ENCODE results near the gene FAT3. TPM values are rescaled to one million over a fixed set of nuclear protein-coding genes. Genes with fewer than 3 reads are reported as not detected.
A peak's percentile ranks its signal among the peaks of the same experiment; 100 is the strongest.

Gene FAT3
- total RNA-seq, 1 experiment from 2014 or later: 9.1 TPM

GRCh38 chr11:92216789-92217188 lies 7.8 kb upstream of the FAT3 start:
- intact Hi-C loops (cut with micrococcal nuclease; ENCODE audit: unreplicated experiment): no loop called here
- Histone ChIP-seq H3K27ac (ENCODE audit: low read depth, low read length, poor library complexity, severe bottlenecking) (no peak overlapping the region), H3K9me3 (ENCODE audit: low read depth, low read length, poor library complexity, severe bottlenecking) (no peaks in the 10 kb centered on the region), H3K4me3 (ENCODE audit: low read depth, low read length, poor library complexity, severe bottlenecking) (no peak overlapping the region), H3K36me3 (ENCODE audit: insufficient read depth, low read length, poor library complexity, severe bottlenecking) (no peaks in the 10 kb centered on the region), H3K27me3 (replicated peaks; ENCODE audit: insufficient read depth, low read depth, low read length, poor library complexity) (no peaks in the 10 kb centered on the region), H3K4me1 (ENCODE audit: insufficient read depth, low read length, poor library complexity, severe bottlenecking) (no peaks in the 10 kb centered on the region)
- TF ChIP-seq EZH2 (IDR thresholded peaks at IDR 0.05; ENCODE audit: borderline replicate concordance, low read depth, low read length, poor library complexity, severe bottlenecking): no peak
- TF ChIP-seq, protein P1, sequence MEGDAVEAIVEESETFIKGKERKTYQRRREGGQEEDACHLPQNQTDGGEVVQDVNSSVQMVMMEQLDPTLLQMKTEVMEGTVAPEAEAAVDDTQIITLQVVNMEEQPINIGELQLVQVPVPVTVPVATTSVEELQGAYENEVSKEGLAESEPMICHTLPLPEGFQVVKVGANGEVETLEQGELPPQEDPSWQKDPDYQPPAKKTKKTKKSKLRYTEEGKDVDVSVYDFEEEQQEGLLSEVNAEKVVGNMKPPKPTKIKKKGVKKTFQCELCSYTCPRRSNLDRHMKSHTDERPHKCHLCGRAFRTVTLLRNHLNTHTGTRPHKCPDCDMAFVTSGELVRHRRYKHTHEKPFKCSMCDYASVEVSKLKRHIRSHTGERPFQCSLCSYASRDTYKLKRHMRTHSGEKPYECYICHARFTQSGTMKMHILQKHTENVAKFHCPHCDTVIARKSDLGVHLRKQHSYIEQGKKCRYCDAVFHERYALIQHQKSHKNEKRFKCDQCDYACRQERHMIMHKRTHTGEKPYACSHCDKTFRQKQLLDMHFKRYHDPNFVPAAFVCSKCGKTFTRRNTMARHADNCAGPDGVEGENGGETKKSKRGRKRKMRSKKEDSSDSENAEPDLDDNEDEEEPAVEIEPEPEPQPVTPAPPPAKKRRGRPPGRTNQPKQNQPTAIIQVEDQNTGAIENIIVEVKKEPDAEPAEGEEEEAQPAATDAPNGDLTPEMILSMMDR (conservative IDR thresholded peaks at IDR 0.05; ENCODE audit: low read depth, low read length): no peak
- no peak for DNase-seq (ENCODE audit: low spot score)
- ChIA-PET CTCF (no interaction called here), POLR2A (ENCODE audit: low non-redundant PET) (no interaction called here)
- no TSS peak for BruUV-seq (replicated peaks)

DNA sequence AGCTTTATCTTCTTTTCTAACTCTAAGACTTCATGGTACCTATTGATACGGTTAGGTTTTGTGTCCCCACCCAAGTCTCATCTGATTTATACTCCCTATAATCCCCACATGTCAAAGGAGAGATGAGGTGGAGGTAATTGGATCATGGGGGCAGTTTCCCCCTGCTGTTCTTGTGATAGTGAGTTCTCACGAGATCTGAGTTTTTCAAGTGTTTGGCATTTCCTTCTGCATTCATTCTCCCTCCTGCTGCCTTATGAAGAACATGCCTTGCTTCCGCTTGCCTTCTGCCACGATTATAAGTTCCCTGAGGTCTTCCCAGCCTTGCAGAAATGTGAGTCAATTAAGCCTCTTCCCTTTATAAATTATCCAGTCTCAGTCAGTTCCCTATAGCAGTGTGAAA lies 5.1 kb upstream of the FAT3 start:
- no peak overlapping the region for H3K4me3 ChIP-seq (ENCODE audit: low read depth, low read length, poor library complexity, severe bottlenecking)
- intact Hi-C loops (cut with micrococcal nuclease; ENCODE audit: unreplicated experiment): no loop called here
- BruUV-seq (replicated peaks): no TSS peak
- no peaks in the 10 kb centered on the region for H3K4me1 ChIP-seq (ENCODE audit: insufficient read depth, low read length, poor library complexity, severe bottlenecking)
- DNase-seq (ENCODE audit: low spot score): peak; percentile 17
- ChIA-PET CTCF (no interaction called here), POLR2A (ENCODE audit: low non-redundant PET) (no interaction called here)
- no peaks in the 10 kb centered on the region for H3K36me3 ChIP-seq (ENCODE audit: insufficient read depth, low read length, poor library complexity, severe bottlenecking)
- no peaks in the 10 kb centered on the region for H3K27me3 ChIP-seq (replicated peaks; ENCODE audit: insufficient read depth, low read depth, low read length, poor library complexity)
- TF ChIP-seq, protein P1 (conservative IDR thresholded peaks at IDR 0.05; ENCODE audit: low read depth, low read length): no peak
- TF ChIP-seq EZH2 (IDR thresholded peaks at IDR 0.05; ENCODE audit: borderline replicate concordance, low read depth, low read length, poor library complexity, severe bottlenecking): no peak
- no peaks in the 10 kb centered on the region for H3K9me3 ChIP-seq (ENCODE audit: low read depth, low read length, poor library complexity, severe bottlenecking)
- H3K27ac ChIP-seq (ENCODE audit: low read depth, low read length, poor library complexity, severe bottlenecking): no peak overlapping the region

DNA sequence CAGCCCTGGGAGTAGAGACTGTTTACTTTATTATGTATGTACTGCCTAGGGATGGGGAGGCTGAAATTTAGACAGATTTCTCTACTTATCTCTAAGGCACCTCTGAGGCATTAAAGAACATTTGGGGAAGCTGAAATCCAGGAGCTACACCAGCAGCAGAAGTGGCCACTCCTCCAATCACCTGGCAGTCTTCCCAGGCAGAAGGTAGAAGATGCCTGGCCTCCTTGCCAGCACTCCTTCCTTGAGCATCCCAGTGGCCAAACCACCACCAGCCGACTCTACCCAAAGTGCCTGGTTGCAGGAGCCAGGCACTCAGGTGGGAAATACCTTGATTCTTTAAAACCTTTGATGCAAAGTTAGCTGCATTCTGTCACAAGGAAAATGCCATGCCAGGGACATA lies 1.9 kb upstream of the FAT3 start:
- ChIA-PET CTCF (interaction anchor here (0.6 kb wide), 1 partner anchor 398 kb away, joined by 3 read pairs; no protein-coding TSS in a partner anchor), POLR2A (ENCODE audit: low non-redundant PET) (no interaction called here)
- TF ChIP-seq, protein P1 (conservative IDR thresholded peaks at IDR 0.05; ENCODE audit: low read depth, low read length): no peak
- no peak for TF ChIP-seq EZH2 (IDR thresholded peaks at IDR 0.05; ENCODE audit: borderline replicate concordance, low read depth, low read length, poor library complexity, severe bottlenecking)
- no peaks in the 10 kb centered on the region for H3K9me3 ChIP-seq (ENCODE audit: low read depth, low read length, poor library complexity, severe bottlenecking)
- peaks cover 29% of the 10 kb centered on the region for H3K27me3 ChIP-seq (replicated peaks; ENCODE audit: insufficient read depth, low read depth, low read length, poor library complexity)
- H3K4me1 ChIP-seq (ENCODE audit: insufficient read depth, low read length, poor library complexity, severe bottlenecking): peaks cover 16% of the 10 kb centered on the region
- no peak overlapping the region for H3K4me3 ChIP-seq (ENCODE audit: low read depth, low read length, poor library complexity, severe bottlenecking)
- intact Hi-C loops (cut with micrococcal nuclease; ENCODE audit: unreplicated experiment): loop anchor here (5.0 kb wide), 1 partner anchor 175 kb away; no protein-coding TSS in a partner anchor
- H3K27ac ChIP-seq (ENCODE audit: low read depth, low read length, poor library complexity, severe bottlenecking): no peak overlapping the region
- BruUV-seq (replicated peaks): no TSS peak
- no peak for DNase-seq (ENCODE audit: low spot score)
- H3K36me3 ChIP-seq (ENCODE audit: insufficient read depth, low read length, poor library complexity, severe bottlenecking): no peaks in the 10 kb centered on the region

All from A673 (cell line).